Esophagus squamous epithelium (tissue), 5 donors: Measurements from ENCODE around the gene RPA3. TPM values are rescaled to one million over a fixed set of nuclear protein-coding genes. Genes with fewer than 3 reads are reported as not detected.

Source experiments
- DNase-seq: peaks from one replicate; lab custom pipeline; 2025; lab: John Stamatoyannopoulos, UW
- H3K27ac ChIP-seq, 4 donors: fragments of 200-600 bp; sonication (generic); one replicate each; pipeline ENCODE4 v1.5.1; 2016 to 2019; ENCODE audit warnings: mild to moderate bottlenecking in 1 of 4
- H3K27me3 ChIP-seq, 4 donors: fragments of 200-600 bp; sonication (generic); 1 replicate in 3 of 4; 2 replicates in 1 of 4; pipeline versions ENCODE4 v1.5.1 to v1.6.0; 2017 to 2021; ENCODE audit warnings: antibody characterized with exemption in 1 of 4
- H3K36me3 ChIP-seq, 3 donors: fragments of 200-600 bp; sonication (generic); one replicate each; pipeline ENCODE4 v1.5.1; 2016 to 2019
- H3K4me1 ChIP-seq, 3 donors: fragments of 200-600 bp; sonication (generic); one replicate each; pipeline ENCODE4 v1.5.1; 2017 to 2019
- H3K4me3 ChIP-seq, 4 donors: fragments of 200-600 bp; sonication (generic); 1 replicate in 3 of 4; 2 replicates in 1 of 4; pipeline ENCODE4 v1.5.1; 2016 to 2019; ENCODE audit warnings: mild to moderate bottlenecking in 2 of 4, moderate library complexity in 1 of 4
- H3K9me3 ChIP-seq, 3 donors: fragments of 200-600 bp; sonication (generic); one replicate each; pipeline ENCODE4 v1.5.1; 2016 to 2019
- POLR2A ChIP-seq, 4 donors: fragments of 450-650 bp; IDR thresholded peaks; one replicate each; pipeline ENCODE4 v1.6.1; 2017; ENCODE audit warnings: antibody characterized with exemption in 4 of 4, mild to moderate bottlenecking in 4 of 4, moderate library complexity in 3 of 4
- WGBS, 2 donors: methylation state at CpG; one replicate each; pipeline ENCODE4 v1.1.5; 2018; 5-methylcytosine and 5-hydroxymethylcytosine counted together
- intact Hi-C: fragments of 100-400 bp; cut with DNase I; formaldehyde crosslinking; loops from one replicate; pipeline ENCODE4 v1.15.0; 2022
- total RNA-seq, 4 donors: library from RNA; depleted of rRNA; stranded (reverse); fragments of >200 nt; gene quantifications; one replicate each; pipeline ENCODE4 v1.1.0, GENCODE V29; 2016
- TF ChIP-seq, protein P1 (sequence below), 6 experiments: fragments of 450-650 bp in 4 of 6; fragments of 200-600 bp in 2 of 6; sonication (generic) in 2 of 6; IDR thresholded peaks; one replicate each; pipeline ENCODE4 v1.5.1; 2016 to 2019; ENCODE audit warnings: antibody characterized with exemption in 6 of 6, mild to moderate bottlenecking in 4 of 6, moderate library complexity in 4 of 6
- donor health status: DM: yes; HTN: yes; CAD: no.

Gene RPA3
- total RNA-seq, 4 donors from 2014 or later = 13.0 to 29.3 (median 21.7) TPM

- 89 to 93% methylated on average over 2 of the region's 2 CpGs for WGBS, 2 donors
- H3K4me1 ChIP-seq = peaks cover 0 to 18% (median 13%) of the 10 kb centered on the region in 3 donors
- intact Hi-C loops = no loop called here
- H3K27me3 ChIP-seq = no peaks in the 10 kb centered on the region
- no peaks in the 10 kb centered on the region for H3K36me3 ChIP-seq
- DNase-seq = no peak
- no peak overlapping the region for H3K4me3 ChIP-seq
- no peaks in the 10 kb centered on the region for H3K9me3 ChIP-seq
- TF ChIP-seq, protein P1, sequence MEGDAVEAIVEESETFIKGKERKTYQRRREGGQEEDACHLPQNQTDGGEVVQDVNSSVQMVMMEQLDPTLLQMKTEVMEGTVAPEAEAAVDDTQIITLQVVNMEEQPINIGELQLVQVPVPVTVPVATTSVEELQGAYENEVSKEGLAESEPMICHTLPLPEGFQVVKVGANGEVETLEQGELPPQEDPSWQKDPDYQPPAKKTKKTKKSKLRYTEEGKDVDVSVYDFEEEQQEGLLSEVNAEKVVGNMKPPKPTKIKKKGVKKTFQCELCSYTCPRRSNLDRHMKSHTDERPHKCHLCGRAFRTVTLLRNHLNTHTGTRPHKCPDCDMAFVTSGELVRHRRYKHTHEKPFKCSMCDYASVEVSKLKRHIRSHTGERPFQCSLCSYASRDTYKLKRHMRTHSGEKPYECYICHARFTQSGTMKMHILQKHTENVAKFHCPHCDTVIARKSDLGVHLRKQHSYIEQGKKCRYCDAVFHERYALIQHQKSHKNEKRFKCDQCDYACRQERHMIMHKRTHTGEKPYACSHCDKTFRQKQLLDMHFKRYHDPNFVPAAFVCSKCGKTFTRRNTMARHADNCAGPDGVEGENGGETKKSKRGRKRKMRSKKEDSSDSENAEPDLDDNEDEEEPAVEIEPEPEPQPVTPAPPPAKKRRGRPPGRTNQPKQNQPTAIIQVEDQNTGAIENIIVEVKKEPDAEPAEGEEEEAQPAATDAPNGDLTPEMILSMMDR (IDR thresholded peaks at IDR 0.05) = no peak
- no peak for TF ChIP-seq POLR2A (IDR thresholded peaks at IDR 0.05)
- H3K27ac ChIP-seq = no peak overlapping the region
Observed at GRCh38 chr7:7698930-7699329, 19.5 kb downstream of the RPA3 start.

DNA sequence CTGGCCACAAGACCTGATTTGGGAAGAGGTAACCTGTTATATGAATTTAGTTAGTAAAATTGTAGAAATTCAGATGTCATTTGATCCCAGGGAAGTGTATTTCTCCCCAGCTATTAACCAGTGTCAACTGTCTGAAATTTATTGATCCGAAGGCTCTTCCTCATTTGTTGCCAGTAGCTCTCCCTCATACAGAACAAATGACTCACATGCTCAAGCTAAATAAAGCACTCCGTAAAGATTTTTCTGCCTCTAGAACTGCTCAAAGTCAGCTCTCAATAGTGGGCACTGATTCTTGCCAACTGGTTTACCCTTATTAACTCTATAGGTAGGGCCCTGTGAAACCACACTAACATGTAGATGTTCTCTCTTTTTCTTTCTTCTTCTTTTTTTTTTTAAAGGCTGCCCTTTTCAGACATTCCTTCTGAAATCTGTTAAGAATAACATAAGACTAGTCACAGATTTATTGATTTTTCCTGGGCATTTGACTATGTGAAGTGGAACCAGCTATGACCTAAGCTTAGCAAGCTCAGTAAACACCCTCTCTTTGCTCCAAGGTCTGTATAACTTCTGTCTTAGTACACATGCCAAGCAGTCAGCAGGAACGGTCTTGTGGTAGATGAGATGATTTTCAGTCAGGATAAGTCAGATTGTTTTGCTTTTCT, 21.8 kb downstream of the RPA3 start:
- H3K27me3 ChIP-seq = no peaks in the 10 kb centered on the region
- no peaks in the 10 kb centered on the region for H3K36me3 ChIP-seq
- H3K4me3 ChIP-seq = no peak overlapping the region
- no peak overlapping the region for H3K27ac ChIP-seq
- intact Hi-C loops = no loop called here
- TF ChIP-seq POLR2A (IDR thresholded peaks at IDR 0.05) = no peak
- TF ChIP-seq, protein P1 (IDR thresholded peaks at IDR 0.05) = no peak
- DNase-seq = no peak
- H3K4me1 ChIP-seq = peaks cover 0 to 14% (median 13%) of the 10 kb centered on the region in 3 donors
- H3K9me3 ChIP-seq = no peaks in the 10 kb centered on the region
- WGBS, 2 donors = 63 to 78% methylated on average over 3 of the region's 3 CpGs

- no peak for DNase-seq
- 60 to 71% methylated on average over 5 of the region's 5 CpGs for WGBS, 2 donors
Observed at GRCh38 chr7:7695111-7695817, 23.1 kb downstream of the RPA3 start.

DNA sequence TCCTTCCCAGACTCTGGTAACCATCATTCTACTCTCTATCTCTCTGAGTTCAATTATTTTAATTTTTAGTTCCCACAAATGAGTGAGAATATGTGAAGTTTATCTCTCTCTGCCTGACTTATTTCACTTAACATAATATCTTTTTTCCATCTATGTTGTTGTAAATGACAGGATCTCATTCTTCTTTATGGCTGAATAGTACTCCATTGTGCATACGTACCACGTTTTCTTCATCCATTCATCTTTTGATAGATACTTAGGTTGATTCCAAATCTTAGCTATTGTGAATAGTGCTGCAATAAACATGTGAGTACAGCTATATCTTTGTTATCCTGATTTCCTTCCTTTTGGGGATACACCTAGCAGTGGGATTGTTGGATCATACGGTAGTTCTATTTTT, 23.9 kb downstream of the RPA3 start:
- H3K36me3 ChIP-seq = no peaks in the 10 kb centered on the region
- 88 to 92% methylated on average over 3 of the region's 3 CpGs for WGBS, 2 donors
- no peaks in the 10 kb centered on the region for H3K27me3 ChIP-seq
- no peak overlapping the region for H3K4me3 ChIP-seq
- H3K27ac ChIP-seq = no peak overlapping the region
- H3K4me1 ChIP-seq = peaks cover 0 to 14% (median 13%) of the 10 kb centered on the region in 3 donors
- no peaks in the 10 kb centered on the region for H3K9me3 ChIP-seq
- DNase-seq = no peak
- no peak for TF ChIP-seq POLR2A (IDR thresholded peaks at IDR 0.05)
- TF ChIP-seq, protein P1 (IDR thresholded peaks at IDR 0.05) = no peak
- intact Hi-C loops = no loop called here

More at GRCh38 chr7:7695111-7695817, 23.1 kb downstream of the RPA3 start:
- Histone ChIP-seq H3K4me3 (no peak overlapping the region), H3K36me3 (no peaks in the 10 kb centered on the region), H3K27ac (no peak overlapping the region), H3K9me3 (no peaks in the 10 kb centered on the region), H3K27me3 (no peaks in the 10 kb centered on the region), H3K4me1 (peaks cover 0 to 14% (median 13%) of the 10 kb centered on the region in 3 donors)
- intact Hi-C loops = no loop called here
- TF ChIP-seq POLR2A (IDR thresholded peaks at IDR 0.05) = no peak
- TF ChIP-seq, protein P1 (IDR thresholded peaks at IDR 0.05) = no peak

DNA sequence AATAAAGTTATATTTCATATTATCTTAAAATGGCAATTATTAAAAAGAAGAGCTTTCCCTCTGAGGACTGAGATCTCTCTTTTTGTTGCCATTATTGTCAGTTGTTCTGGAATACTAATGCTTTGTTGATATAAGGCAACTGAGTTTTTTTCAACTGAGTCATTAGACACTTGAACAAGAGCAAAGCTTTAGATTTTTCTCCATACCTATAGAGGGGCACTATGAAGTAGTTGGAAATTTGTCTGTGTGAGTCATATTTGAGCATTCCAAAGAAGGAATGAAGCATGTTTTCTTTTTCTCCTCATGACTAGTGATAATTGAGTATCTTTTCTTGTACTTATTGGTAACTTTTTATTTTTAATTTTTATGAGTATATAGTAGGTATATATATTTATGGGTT, 24.5 kb downstream of the RPA3 start:
- Histone ChIP-seq H3K4me1 (peaks cover 0 to 14% (median 11%) of the 10 kb centered on the region in 3 donors), H3K27me3 (no peaks in the 10 kb centered on the region), H3K36me3 (no peaks in the 10 kb centered on the region), H3K9me3 (no peaks in the 10 kb centered on the region), H3K27ac (no peak overlapping the region), H3K4me3 (no peak overlapping the region)
- intact Hi-C loops = no loop called here
- TF ChIP-seq, protein P1 (IDR thresholded peaks at IDR 0.05) = no peak
- no peak for DNase-seq
